ENCODE measurements around the gene SMYD3. TPM values are rescaled to one million over a fixed set of nuclear protein-coding genes. Genes with fewer than 3 reads are reported as not detected.

Gene SMYD3
- total RNA-seq, 1 donor from 2014 or later, result 24.2 TPM

- Mint-ChIP-seq H3K27me3 (ENCODE audit: low read depth) (peaks cover 5% of the 10 kb centered on the region), H3K36me3 (ENCODE audit: low read depth) (no peaks in the 10 kb centered on the region), H3K4me1 (peaks cover 22% of the 10 kb centered on the region), H3K27ac (ENCODE audit: unreplicated experiment) (no peak overlapping the region), H3K9me3 (no peaks in the 10 kb centered on the region), H3K4me3 (peak overlapping the region; percentile 35)
- no peak for TF ChIP-seq CTCF (conservative IDR thresholded peaks at IDR 0.05)
- DNase-seq (ENCODE audit: low read depth, low spot score), result no peak
Measured at GRCh38 chr1:246503341-246503740, 3.7 kb downstream of the SMYD3 start.

- TF ChIP-seq CTCF (conservative IDR thresholded peaks at IDR 0.05), result peak; percentile 84
- Mint-ChIP-seq H3K4me1 (peaks cover 3% of the 10 kb centered on the region), H3K9me3 (no peaks in the 10 kb centered on the region), H3K27me3 (ENCODE audit: low read depth) (no peaks in the 10 kb centered on the region), H3K27ac (ENCODE audit: unreplicated experiment) (no peak overlapping the region), H3K4me3 (no peak overlapping the region), H3K36me3 (ENCODE audit: low read depth) (no peaks in the 10 kb centered on the region)
- DNase-seq (ENCODE audit: low read depth, low spot score), result no peak
Measured at GRCh38 chr1:246497331-246497915, 9.7 kb downstream of the SMYD3 start.

- peaks cover 6% of the 10 kb centered on the region for H3K4me1 Mint-ChIP-seq
- H3K36me3 Mint-ChIP-seq (ENCODE audit: low read depth), result no peaks in the 10 kb centered on the region
- H3K9me3 Mint-ChIP-seq, result no peaks in the 10 kb centered on the region
- H3K4me3 Mint-ChIP-seq, result no peak overlapping the region
- H3K27ac Mint-ChIP-seq (ENCODE audit: unreplicated experiment), result peak overlapping the region; percentile 12
- DNase-seq (ENCODE audit: low read depth, low spot score), result peak; percentile 62
- peak; percentile 77 for TF ChIP-seq CTCF (conservative IDR thresholded peaks at IDR 0.05)
- no peaks in the 10 kb centered on the region for H3K27me3 Mint-ChIP-seq (ENCODE audit: low read depth)
Measured at GRCh38 chr1:246492611-246493245, 14.4 kb downstream of the SMYD3 start.

- Mint-ChIP-seq H3K4me3 (no peak overlapping the region), H3K4me1 (peaks cover 6% of the 10 kb centered on the region), H3K36me3 (ENCODE audit: low read depth) (no peaks in the 10 kb centered on the region), H3K27ac (ENCODE audit: unreplicated experiment) (no peak overlapping the region), H3K9me3 (no peaks in the 10 kb centered on the region), H3K27me3 (ENCODE audit: low read depth) (no peaks in the 10 kb centered on the region)
- DNase-seq (ENCODE audit: low read depth, low spot score), result no peak
- TF ChIP-seq CTCF (conservative IDR thresholded peaks at IDR 0.05), result no peak
Measured at GRCh38 chr1:246491551-246492053, 15.5 kb downstream of the SMYD3 start.

GRCh38 chr1:246488674-246489073 lies 18.4 kb downstream of the SMYD3 start:
- no peak for TF ChIP-seq CTCF (conservative IDR thresholded peaks at IDR 0.05)
- Mint-ChIP-seq H3K9me3 (no peaks in the 10 kb centered on the region), H3K27me3 (ENCODE audit: low read depth) (no peaks in the 10 kb centered on the region), H3K27ac (ENCODE audit: unreplicated experiment) (no peak overlapping the region), H3K4me3 (no peak overlapping the region), H3K36me3 (ENCODE audit: low read depth) (no peaks in the 10 kb centered on the region), H3K4me1 (peaks cover 6% of the 10 kb centered on the region)
- no peak for DNase-seq (ENCODE audit: low read depth, low spot score)
